Measurements from ENCODE around the gene HBZ.

DNA sequence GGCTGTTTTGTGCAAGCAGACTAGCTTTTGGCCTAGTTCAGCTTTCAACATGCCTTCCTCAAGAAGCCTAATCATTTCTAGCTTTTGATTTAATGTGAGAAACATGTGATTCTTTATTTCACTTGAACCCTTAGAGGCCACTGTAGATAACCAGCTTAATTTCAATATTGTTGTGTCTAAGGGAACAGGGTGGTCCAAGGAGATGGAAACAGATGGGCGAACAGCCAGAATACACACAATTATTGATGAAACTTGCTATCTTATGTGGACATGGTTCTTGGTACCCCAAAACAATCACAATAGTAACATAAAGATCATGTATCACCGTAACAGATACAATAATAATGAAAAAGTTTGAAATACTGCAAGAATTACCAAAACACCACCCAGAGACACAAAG is 18.7 kb upstream of the HBZ start:
- no peak for TF ChIP-seq POLR2AphosphoS5 (IDR thresholded peaks at IDR 0.05)
- no peak for TF ChIP-seq POLR2A (IDR thresholded peaks at IDR 0.05)
- TF ChIP-seq, protein P1, sequence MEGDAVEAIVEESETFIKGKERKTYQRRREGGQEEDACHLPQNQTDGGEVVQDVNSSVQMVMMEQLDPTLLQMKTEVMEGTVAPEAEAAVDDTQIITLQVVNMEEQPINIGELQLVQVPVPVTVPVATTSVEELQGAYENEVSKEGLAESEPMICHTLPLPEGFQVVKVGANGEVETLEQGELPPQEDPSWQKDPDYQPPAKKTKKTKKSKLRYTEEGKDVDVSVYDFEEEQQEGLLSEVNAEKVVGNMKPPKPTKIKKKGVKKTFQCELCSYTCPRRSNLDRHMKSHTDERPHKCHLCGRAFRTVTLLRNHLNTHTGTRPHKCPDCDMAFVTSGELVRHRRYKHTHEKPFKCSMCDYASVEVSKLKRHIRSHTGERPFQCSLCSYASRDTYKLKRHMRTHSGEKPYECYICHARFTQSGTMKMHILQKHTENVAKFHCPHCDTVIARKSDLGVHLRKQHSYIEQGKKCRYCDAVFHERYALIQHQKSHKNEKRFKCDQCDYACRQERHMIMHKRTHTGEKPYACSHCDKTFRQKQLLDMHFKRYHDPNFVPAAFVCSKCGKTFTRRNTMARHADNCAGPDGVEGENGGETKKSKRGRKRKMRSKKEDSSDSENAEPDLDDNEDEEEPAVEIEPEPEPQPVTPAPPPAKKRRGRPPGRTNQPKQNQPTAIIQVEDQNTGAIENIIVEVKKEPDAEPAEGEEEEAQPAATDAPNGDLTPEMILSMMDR (IDR thresholded peaks at IDR 0.05), result no peak

Data from sigmoid colon (tissue), 4 donors.